ENCODE measurements around the gene ABLIM1. TPM values are rescaled to one million over a fixed set of nuclear protein-coding genes. Genes with fewer than 3 reads are reported as not detected.

Gene ABLIM1
- total and polyA plus RNA-seq, 2 of the 4 experiments (the other 2 are of a cell fraction): 7.7 to 9.9 TPM

DNA sequence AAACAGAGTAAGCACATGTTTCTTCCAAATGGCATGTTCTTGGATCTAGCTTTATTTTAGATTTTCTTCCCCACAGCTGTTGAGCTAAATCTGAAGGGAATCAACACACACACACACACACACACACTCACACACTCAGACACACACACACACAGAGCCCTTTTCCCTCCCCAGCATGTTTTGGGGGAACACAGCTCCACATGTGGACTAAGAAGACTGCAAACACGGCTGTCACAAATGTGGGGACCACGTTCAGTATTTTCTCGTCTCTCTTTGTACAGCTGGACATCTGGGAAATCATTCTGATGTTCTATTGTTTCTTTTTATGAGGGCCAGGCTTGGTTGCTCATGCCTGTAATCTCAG lies 116.3 kb downstream of the ABLIM1 start:
- Histone ChIP-seq H2BK20ac (ENCODE audit: low read depth, low read length) (no peak overlapping the region), H4K91ac (ENCODE audit: insufficient read depth, low read depth, low read length) (no peak overlapping the region), H3K4ac (ENCODE audit: low read depth, low read length) (no peak overlapping the region), H3K4me3 (ENCODE audit: insufficient read depth, low read depth, low read length) (no peak overlapping the region), H3K14ac (replicated peaks; ENCODE audit: low read depth, low read length) (no peak overlapping the region), H3K9ac (ENCODE audit: low read depth, low read length) (no peak overlapping the region), H3K56ac (ENCODE audit: extremely low read depth, insufficient read depth, low read length) (no peak overlapping the region), H3K36me3 (ENCODE audit: control insufficient read depth, insufficient read depth, low read length) (no peaks in the 10 kb centered on the region), H2BK15ac (ENCODE audit: low read depth, low read length) (no peak overlapping the region), H3K27me3 (ENCODE audit: control insufficient read depth, insufficient read depth, low read length) (peaks cover 37% of the 10 kb centered on the region), H3K9me3 (ENCODE audit: control insufficient read depth, insufficient read depth, low read length) (no peaks in the 10 kb centered on the region; the same call in 1 of the 2 replicates), H4K5ac (ENCODE audit: low read depth, low read length) (no peak overlapping the region), H3K23ac (ENCODE audit: low read depth, low read length) (no peak overlapping the region), H2BK120ac (ENCODE audit: low read depth, low read length) (no peak overlapping the region), H2AK5ac (ENCODE audit: low read depth, low read length) (no peak overlapping the region), H4K20me1 (ENCODE audit: insufficient read depth, low read length) (peaks cover 12% of the 10 kb centered on the region; the same call in 1 of the 2 replicates), H3K27ac (ENCODE audit: insufficient read depth, low read length) (no peak overlapping the region), H4K8ac (ENCODE audit: low read depth in 2 of 2, low read length in 2 of 2) (no peak overlapping the region), H3K18ac (ENCODE audit: low read depth, low read length) (no peak overlapping the region), H3K4me1 (ENCODE audit: control insufficient read depth, insufficient read depth, low read length) (peaks cover 6% of the 10 kb centered on the region), H3K4me2 (ENCODE audit: low read depth, low read length) (no peak overlapping the region), H3K9me1 (ENCODE audit: insufficient read depth, low read length) (no peaks in the 10 kb centered on the region), H2BK5ac (ENCODE audit: low read depth, low read length, poor library complexity, severe bottlenecking) (no peak overlapping the region), H3K79me1 (ENCODE audit: low read depth in 1 of 2, low read length in 2 of 2) (no peaks in the 10 kb centered on the region), H2AFZ (replicated peaks; ENCODE audit: low read length, poor library complexity) (no peak overlapping the region), H2AK9ac (replicated peaks; ENCODE audit: low read depth, low read length, poor library complexity) (no peak overlapping the region)
- dilution Hi-C loops (cut with HindIII; ENCODE audit: low sequenced_read_pairs, unreplicated experiment) (no loop called here), in situ Hi-C loops (cut with MboI; ENCODE audit: low sequenced_read_pairs) (no loop called here), intact Hi-C loops (cut with micrococcal nuclease) (loop anchor here (2.0 kb wide), 1 partner anchor 237 kb away; no protein-coding TSS in a partner anchor)
- no CpG with 5 or more reads among the region's 3 CpGs for WGBS, 2 experiments (ENCODE audit: extremely low coverage in 2 of 2, insufficient read length in 1 of 2)
- ATAC-seq (ENCODE audit: low read depth): no peak; the same call in 1 of the 2 replicates
- CTCF ChIA-PET: interaction anchor here (0.6 to 0.8 kb wide), 2 partner anchors 71 to 250 kb away, joined by 3 read pairs; no protein-coding TSS in a partner anchor
- TF ChIP-seq RCOR1 (IDR thresholded peaks at IDR 0.05; ENCODE audit: insufficient replicate concordance, low read length) (no peak), CEBPB (IDR thresholded peaks at IDR 0.05; ENCODE audit: low read depth, low read length) (no peak), SMC3 (IDR thresholded peaks at IDR 0.05; ENCODE audit: low read depth, low read length) (no peak), RFX5 (IDR thresholded peaks at IDR 0.05; ENCODE audit: low read depth, low read length) (no peak), BHLHE40 (IDR thresholded peaks at IDR 0.05; ENCODE audit: low read depth, low read length) (no peak), RAD21 (IDR thresholded peaks at IDR 0.05; ENCODE audit: low read length) (no peak), CHD1 (IDR thresholded peaks at IDR 0.05; ENCODE audit: low read depth, low read length) (no peak), FOS (IDR thresholded peaks at IDR 0.05; ENCODE audit: low read depth, low read length) (no peak)
- TF ChIP-seq, protein P1, sequence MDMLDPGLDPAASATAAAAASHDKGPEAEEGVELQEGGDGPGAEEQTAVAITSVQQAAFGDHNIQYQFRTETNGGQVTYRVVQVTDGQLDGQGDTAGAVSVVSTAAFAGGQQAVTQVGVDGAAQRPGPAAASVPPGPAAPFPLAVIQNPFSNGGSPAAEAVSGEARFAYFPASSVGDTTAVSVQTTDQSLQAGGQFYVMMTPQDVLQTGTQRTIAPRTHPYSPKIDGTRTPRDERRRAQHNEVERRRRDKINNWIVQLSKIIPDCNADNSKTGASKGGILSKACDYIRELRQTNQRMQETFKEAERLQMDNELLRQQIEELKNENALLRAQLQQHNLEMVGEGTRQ (IDR thresholded peaks at IDR 0.05; ENCODE audit: low read depth, low read length): no peak
- BruUV-seq (replicated peaks): no TSS peak
- DNase-seq: no peak
- POLR2A ChIA-PET (ENCODE audit: unreplicated experiment): no interaction called here

Data from IMR-90 (cell line).